Measurements from ENCODE around the gene FNDC10.

The FNDC10 gene

DNA sequence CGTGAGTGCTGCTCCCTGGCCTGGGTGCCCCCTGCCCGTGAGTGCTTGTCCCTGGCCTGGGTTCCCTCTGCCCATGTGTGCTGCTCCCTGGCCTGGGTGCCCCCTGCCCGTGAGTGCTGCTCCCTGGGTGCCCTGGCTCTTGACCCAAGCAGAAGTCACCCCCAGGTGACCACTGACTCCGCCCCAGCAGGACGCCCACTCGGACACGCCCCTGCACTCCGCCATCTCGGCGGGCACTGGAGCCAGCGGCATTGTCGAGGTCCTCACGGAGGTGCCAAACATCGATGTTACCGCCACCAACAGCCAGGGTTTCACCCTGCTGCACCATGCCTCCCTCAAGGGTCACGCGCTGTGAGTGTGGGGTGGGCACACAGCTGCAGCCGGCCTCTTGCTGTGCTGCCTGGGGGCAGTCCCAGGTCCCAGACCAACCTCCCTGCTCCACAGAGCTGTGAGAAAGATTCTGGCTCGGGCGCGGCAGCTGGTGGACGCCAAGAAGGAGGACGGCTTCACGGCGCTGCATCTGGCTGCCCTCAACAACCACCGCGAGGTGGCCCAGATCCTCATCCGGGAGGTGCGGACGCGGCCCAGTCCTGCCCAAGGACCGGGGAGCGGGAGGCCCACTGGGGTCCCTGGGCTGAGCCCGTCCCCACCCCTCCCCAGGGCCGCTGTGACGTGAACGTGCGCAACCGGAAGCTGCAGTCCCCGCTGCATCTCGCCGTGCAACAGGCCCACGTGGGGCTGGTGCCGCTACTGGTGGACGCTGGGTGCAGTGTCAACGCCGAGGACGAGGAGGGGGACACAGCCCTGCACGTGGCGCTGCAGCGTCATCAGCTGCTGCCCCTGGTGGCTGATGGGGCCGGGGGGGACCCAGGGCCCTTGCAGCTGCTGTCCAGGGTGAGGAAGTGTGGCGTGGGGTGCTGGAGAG is 28.2 kb upstream of the FNDC10 start:
- DNase-seq = no peak

DNA sequence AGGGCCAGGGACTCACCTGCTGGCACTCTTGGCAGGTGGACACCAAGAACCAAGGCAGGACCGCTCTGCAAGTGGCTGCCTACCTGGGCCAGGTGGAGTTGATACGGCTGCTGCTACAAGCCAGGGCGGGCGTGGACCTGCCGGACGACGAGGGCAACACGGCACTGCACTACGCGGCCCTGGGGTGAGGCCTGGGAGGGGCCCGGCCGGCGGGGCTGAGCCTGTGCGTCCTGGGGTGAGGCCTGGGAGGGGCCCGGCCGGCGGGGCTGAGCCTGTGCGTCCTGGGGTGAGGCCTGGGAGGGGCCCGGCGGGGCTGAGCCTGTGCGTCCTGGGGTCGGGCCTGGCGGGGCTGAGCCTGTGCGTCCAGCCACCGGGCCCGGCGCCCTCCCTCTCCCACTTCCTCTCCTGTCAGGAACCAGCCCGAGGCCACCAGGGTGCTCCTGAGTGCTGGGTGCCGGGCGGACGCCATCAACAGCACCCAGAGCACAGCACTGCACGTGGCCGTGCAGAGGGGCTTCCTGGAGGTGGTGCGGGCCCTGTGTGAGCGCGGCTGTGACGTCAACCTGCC is 27.4 kb upstream of the FNDC10 start:
- DNase-seq = no peak

DNA sequence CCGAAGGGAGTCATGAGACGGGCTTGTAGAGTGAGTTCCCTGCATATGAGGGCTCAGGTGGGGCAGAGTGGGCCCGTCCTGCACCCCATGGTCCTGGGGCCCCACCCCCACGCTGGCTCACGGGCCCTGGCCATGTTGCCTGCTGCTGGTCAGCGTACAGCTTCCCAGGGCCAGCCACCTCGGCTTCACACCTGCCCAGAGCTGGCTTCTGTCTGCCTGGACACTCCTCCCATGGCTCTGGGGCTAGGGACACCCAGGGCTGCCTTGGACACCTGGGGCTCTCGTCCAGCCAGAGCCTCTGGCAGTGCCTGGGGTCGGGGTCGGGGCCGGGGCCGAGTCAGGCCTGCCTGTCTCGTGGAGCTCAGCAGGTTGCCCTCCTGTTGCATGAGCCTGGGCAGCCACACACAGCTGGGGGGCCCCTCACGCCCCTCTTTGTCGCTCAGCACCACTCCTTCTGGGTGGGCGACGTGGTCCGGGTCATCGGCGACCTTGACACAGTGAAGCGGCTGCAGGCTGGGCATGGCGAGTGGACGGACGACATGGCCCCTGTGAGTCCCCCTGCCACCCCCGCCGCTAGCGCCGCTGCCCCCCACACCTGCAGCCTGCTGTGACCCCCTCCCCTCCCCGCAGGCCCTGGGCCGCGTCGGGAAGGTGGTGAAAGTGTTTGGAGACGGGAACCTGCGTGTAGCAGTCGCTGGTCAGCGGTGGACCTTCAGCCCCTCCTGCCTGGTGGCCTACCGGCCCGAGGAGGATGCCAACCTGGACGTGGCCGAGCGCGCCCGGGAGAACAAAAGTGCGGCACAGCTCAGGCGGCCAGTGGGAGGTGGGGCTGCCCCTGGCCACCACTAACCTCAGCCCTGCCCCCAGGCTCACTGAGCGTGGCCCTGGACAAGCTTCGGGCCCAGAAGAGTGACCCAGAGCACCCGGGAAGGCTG is 26.5 kb upstream of the FNDC10 start:
- DNase-seq = no peak

DNA sequence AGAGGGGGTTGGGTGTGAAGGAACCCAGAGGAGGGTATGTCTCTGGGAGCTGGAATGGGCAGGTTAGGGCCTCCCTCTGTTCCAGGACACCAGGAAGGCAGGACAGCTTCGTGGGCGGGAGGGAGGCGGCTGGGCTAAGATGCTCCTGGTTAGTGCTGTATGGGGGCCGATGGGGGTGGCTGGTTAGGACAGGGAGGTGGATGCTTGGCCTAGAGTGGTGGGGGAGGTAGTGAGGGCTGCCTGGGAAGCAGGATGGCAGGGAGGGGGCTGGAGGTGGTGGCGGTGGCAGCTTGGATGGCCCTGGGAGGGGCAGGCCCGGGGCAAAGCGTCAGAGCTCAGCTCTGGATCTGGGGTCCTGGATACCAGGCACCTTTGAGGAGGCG is 25.9 kb upstream of the FNDC10 start:
- DNase-seq = no peak

DNA sequence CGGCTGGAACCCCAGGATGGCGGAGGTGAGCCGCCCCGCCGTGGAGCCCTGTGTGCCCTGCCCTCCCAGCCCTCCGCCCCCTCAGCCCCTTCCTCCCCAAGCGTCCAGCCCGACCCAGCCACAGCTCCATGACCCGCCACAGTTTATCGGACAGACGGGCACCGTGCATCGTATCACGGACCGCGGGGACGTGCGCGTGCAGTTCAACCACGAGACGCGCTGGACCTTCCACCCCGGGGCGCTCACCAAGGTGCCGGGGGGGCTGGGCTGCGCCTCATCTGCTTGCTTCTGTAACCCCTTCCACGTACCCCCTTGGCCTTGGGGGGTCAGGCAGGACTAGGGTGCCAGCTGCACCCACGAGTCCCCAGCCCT is 25.5 kb upstream of the FNDC10 start:
- no peak for DNase-seq

DNA sequence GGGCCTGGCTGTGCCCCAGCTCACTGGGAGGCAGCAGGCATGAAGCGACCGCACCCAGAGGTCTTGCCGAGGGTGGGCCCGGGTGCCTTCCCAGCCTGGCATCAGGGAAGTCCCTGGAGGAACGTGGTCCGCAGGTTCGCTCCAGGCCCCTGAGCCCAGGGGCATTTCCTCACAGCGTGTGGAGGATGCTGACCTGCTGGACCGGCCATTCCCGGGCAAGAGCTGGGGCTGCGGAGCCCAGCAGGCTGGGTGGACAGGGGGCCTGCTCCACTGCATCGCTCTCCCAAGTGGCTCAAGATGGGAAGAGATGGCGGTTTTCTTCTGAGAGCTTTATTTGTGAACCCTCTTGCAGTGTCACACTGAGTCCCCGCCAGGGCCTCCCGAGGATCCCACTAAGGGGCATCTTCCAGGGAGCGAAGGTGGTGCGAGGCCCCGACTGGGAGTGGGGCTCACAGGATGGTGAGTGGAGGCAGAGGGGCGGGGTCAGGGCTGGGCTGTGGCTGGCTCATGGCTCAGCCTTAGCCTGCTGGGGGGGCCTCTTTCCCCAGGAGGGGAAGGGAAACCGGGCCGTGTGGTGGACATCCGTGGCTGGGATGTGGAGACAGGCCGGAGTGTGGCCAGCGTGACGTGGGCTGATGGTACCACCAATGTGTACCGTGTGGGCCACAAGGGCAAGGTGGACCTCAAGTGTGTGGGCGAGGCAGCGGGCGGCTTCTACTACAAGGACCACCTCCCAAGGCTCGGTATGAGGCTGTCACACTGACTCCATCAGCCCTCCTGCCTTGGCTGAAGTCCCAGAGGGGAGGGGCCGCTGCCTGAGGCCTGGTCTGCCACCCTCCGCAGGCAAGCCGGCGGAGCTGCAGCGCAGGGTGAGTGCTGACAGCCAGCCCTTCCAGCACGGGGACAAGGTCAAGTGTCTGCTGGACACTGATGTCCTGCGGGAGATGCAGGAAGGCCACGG is 24.8 kb upstream of the FNDC10 start:
- DNase-seq = no peak

DNA sequence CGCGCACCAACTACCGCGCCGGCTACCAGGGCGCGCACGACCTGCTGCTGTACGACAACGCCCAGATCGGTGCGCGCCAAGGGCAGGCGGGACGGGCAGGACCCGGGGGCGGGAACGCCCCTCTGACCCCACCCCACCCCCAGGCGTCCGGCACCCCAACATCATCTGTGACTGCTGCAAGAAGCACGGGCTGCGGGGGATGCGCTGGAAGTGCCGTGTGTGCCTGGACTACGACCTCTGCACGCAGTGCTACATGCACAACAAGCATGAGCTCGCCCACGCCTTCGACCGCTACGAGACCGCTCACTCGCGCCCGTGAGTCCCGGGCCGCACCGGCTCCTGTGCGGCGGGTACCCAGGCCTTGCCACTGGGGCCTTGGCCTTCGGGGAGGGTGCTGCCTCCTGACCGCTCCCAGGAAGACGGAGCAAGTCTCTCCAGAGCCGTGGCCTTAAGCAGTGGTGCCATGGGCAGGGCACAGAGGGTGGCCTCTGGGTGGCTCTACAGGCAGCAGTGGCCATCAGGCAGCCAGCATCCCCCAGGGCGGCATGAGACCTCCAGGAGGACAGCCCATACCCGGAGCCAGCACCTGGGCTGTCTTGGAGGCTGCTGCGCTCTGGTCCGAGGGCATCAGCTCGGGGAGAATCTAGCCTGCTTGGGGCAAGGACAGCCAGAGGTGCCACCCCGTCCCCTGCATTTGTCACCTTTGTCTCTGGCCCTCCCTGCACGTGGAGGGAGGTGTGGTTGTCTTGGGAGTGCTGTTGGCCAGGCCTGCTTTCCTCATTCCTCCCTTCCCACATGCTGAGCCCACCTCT is 23.9 kb upstream of the FNDC10 start:
- DNase-seq = no peak

DNA sequence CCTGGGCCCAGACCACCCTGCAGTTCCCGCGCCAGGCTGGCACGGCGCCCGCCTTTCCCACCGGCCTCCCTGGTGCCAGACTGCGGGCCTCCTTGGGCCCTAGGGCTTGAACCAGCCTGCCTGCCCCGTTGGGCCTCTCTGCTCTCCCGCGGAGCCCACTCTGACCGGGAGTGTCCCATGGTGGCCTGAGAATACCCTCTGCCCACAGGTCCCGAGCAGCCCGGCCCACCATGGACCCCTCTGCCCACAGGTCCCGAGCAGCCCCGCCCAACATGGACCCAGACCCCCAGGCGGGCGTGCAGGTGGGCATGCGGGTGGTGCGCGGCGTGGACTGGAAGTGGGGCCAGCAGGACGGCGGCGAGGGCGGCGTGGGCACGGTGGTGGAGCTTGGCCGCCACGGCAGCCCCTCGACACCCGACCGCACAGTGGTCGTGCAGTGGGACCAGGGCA is 23.3 kb upstream of the FNDC10 start:
- no peak for DNase-seq

DNA sequence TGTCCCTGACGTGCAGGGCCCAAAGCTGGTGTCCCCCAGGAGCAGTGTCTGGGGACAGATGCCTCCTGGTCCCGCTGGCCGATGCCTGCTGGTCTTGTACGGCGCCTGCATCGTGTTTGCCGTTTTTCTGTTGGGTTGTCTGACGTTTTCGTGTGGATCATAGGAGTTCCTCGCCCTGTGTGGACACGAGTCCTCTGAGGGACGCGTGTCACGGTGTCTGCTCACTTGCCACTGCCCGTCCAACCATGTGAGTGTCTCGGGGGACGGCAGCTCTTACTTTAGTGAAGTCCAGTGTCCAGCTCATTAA is 22.8 kb upstream of the FNDC10 start:
- no peak for DNase-seq

DNA sequence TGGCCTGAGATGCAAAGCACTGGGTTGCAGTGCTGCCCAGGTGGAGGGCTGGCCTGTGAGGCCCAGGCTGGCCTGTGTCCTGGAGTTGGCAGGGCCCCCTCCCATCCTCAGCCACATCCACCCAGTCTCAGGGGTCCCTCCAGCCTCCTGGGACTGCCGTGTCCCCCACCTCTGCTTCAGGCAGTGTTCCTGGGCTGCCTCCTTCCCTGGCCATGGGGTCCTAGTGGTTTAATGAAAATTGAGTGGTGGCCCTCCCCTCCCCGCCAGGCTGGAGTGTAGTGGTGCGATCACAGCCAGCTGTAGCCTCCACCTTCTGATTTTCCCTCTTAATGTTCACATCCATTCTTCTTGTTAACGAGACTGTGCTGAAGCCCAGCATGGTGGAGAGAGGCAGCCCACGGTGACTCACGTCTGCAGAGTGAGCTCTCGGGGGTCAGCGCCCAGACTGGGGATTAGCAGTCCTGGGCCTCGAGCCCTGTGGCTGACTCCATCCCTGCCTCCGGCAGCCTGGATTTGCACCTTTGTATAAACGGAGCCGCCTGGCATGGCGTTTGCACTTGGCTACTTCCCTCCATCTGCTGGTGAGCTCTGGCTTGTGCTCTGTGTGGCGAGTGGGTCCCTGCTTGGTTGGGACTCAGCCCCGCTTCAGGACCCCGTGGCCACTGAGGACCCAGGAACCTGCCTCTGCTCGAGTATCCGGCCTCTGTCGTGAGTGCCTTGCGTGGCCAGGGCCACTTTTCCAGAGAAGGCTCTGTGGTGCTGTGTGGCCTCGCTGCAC is 22.3 kb upstream of the FNDC10 start:
- peak; percentile 35 for DNase-seq

DNA sequence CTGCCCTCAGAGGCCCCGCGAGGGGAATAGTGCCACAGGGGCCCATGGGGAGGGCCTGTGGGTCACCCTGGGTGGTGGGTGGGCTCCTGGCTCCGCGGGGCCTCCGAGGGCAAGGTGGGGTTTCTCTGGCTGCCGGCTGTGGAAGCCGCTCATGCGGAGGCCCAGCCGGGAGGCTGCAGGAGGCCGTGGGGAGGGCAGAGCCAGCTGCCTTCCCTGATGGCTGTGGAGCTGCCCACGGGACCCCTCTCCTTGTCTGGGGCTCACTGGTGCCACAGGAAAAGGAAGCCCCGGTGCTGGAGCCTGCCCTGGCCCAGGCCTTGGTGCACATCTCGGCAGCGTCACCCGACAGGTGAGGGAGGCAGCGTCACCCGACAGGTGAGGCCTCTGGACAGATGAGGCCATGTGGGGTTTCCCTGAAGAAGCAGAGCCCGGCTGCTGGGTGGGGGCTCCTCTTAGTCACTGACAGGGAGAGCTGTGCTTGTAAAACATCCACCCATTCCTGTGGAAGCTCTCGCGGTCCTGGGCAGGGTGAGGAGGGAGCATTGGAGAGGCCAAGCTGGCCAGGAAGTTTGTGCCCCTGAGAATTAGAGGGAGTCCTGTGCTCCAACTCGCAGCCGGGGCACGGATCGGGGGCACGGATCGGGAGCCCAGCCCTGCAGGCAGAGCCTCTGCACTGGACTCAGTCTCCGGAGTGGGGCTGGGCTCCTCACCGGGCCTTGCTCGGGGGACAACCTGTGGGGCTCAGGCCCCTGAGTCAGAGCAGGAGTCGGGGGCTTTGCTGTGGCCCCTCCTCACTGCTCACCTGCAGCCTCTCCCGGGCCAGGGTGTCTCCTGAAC is 21.5 kb upstream of the FNDC10 start:
- no peak for DNase-seq

DNA sequence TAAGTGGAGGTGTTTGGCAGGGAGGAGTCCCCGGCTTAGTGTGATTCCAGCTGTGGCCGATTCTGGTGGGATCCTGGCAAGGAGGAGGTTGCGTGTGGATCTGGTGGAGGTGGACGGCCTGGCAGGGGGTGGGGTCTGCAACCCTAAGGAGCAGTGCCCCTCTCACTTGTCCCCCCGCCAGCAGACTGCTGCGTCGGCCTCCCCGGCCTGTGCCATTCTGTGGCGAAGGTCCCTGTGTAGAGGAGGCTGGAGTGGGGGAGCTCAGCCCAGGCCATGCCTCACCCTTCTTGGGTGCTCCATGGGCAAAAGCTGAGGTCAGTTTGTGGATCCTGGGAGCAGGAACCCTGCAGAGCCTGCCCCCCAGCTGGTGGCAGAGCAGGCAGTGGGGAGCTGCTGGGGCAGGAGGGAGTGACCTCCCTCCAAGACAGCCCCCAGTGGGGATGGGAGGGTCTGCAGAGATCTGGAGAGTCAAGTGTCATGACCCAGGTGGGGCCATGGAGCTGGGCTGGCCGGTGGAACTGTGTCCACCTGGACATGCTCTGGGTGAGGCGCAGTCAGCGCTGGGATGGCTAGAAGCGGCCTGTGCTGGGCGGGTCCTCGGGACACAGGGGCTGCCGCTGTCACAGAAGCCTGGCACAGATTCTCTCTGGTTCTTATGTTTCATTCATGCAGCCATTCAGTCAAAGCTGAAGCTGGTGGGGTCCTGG is 20.7 kb upstream of the FNDC10 start:
- no peak for DNase-seq

DNA sequence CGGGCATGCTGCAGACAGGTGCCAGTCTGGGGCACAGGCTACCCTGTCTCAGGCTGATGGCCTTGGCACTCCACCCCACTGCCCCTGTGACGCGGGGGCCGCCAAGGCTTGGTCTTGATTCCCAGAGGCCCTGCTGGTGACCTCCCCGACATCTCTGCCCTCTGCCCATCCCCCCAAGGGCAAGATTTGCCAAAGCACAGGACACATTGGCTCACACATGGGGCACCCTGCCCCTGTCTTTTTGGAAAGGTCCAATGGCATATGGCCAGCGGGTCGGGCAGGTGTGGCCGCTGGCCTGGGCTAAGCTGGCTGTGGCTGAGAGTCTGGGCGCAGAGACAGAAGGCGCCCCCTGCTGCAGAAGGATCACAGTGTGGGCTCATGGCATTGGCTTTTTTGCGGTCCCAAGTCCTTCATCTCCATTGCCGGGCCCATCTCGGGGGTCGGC is 20.0 kb upstream of the FNDC10 start:
- DNase-seq = no peak

DNA sequence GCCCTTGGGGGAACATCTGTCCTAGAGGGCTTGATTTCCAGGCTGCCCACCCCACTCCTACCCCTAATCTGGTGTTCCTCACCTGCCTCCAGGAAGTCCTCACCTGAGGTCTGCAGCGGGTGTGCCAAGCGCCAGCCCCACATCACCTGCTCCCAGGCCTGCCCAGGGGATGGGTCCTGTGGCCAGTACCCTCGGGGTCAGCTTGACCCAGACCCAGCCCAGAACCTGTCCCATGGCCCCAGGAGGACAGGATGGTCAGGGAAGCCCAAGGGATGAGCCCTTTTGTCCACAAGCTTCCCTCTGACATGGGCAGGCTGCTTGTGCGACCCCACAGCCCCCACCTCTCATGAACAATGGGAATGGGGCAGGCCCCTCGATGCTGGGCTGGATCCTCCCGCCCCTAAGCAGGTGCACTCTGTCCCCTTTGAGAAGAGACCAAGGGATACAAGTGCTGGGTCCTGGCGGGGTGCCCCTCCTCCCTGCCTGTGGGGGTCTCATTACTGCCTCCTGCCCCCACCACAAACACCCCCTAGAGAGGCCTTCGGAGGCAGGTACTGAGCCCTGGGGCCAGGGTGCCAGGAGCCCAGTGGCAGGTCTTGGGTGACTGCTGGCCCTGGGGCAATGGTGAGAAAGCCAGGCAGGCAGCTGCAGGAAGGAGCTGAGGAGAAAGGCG is 18.6 kb upstream of the FNDC10 start:
- DNase-seq = no peak

DNA sequence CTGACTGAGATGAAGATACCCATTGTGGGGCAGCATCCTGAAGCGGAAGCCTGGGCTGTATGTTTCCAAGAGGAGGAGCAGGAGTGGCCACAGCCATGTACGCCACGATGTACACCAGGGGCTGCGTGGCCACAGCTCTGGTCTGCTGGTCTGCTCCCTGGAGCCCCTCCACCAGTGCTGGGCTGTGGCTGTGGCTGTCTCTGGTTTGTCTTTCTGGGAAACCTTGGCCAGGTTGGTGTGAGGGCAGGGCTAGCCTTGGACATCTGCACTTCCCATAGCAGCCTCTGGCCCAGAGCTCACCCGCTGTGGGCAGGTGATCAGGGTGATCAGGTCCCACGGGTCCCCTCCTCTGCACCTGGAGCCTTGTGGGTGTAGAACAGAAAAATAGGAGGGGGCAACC is 18.0 kb upstream of the FNDC10 start:
- no peak for DNase-seq

DNA sequence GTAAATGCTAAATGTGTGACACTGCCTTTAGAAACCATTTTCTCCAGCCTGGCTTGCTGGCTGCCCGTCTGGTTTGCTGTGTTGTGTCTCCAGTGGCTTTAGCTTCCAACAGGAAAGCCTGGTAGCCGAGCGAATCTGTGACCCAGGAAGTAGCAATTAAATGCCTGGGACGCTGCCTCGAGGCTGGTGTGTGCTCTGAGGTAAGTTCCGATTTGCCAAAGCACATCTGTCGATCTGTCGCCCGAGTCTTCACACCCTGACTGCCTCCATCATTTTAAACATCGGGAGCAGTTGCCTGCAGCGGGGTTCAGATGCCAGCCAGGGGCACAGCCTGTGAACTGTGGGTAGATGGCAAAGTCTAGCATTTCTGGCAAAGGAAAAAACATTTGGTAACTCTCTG is 17.6 kb upstream of the FNDC10 start:
- no peak for DNase-seq

DNA sequence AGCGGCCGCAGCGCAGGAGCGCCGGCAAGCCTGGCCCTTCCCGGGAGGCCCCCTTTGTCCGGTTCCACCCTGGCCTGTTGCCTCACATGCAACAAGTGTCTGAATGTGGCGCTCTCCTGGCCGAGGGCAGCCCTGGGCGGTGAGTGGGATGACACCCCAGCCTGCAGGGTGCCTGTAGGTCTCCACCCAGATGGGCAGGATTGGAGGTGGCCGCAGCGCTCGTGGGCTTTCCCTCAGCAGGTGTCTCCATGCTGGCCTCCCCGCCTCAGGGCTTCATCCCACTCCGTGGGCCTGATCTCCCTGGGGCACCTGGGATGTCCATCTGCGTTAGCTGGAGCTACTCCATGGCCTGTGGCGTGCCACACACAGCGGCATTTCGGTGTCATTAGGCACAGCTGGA is 16.9 kb upstream of the FNDC10 start:
- DNase-seq = no peak

DNA sequence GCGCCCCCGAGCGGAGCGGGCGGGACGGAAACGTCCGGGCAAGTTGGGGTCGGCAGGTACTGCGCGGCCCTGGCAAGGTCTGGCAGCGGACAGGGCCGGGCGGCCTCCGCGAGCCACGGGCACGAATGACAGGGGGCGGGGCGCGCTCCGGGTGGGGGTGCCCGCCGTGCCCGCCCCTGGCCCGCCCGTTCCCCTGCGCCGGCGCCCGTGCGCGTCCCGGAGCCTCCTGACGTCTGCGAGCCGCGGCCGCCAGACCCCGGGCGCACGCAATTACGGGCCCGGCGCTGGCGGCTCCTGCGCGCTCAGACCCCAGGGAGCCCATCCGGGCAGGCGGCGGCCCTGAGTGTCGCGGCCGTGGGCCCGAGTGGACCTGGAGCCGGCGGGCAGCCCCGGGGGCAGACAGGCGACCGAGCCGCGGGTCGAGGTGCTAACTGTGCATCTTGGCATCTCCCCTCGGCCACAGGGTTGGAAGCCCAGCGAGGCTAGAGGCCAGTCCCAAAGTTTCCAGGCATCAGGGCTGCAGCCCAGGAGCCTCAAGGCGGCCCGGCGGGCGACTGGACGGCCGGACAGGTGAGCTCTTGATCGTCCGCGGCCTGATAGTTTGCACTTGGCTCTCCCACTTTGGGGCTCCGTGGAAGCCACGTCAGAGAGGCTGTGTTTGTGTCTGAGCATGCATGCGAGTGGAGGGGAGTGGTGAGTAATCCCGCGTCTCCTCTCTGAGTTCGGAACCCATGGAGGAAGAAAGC is 16.3 kb upstream of the FNDC10 start:
- no peak for DNase-seq

All from fibroblast of skin of right quadriceps (primary cell).